H1 (cell line): ENCODE measurements around the gene PLCL1. TPM values are rescaled to one million over a fixed set of nuclear protein-coding genes. Genes with fewer than 3 reads are reported as not detected.

Experiments used
- BCL11A ChIP-seq, 2 experiments: IDR thresholded peaks; one replicate each; pipeline ENCODE4 v1.6.1; 2011; ENCODE audit warnings: low read depth in 2 of 2, low read length in 2 of 2, mild to moderate bottlenecking in 2 of 2
- HDAC6 ChIP-seq: IDR thresholded peaks from one replicate; pipeline ENCODE4 v1.7.1; 2012; ENCODE audit warnings: low read depth, mild to moderate bottlenecking, inconsistent platforms, low read length, moderate library complexity
- RFX5 ChIP-seq: IDR thresholded peaks from 2 replicates; pipeline ENCODE4 v1.6.1; 2011; ENCODE audit warnings: low read depth, low read length, improper control_type of control experiment, borderline replicate concordance
- SIX5 ChIP-seq: IDR thresholded peaks from 2 replicates; pipeline ENCODE4 v1.6.1; 2011; ENCODE audit warnings: mild to moderate bottlenecking, low read depth, low read length
- SP4 ChIP-seq: IDR thresholded peaks from 2 replicates; pipeline ENCODE4 v1.6.1; 2012; ENCODE audit warnings: low read length, inconsistent platforms
- polyA plus RNA-seq, 7 experiments: library from polyadenylated mRNA; depleted of rRNA in 3 of 7; stranded (reverse) in 5 of 7; unstranded in 2 of 7; fragments of >200 nt in 5 of 7; fragments of 200-250 nt in 2 of 7; gene quantifications; 1 replicate in 5 of 7; 2 replicates in 1 of 7; 4 replicates in 1 of 7; pipeline versions ENCODE4 v1.2.1 to v1.2.3, GENCODE V29; 2011 to 2013; ENCODE audit warnings: missing spikeins in 2 of 7, mixed read lengths in 2 of 7
- total RNA-seq: library from RNA; stranded (reverse); fragmentation: NEBNext Ultra II Directional; extraction: Animal tissue kit (Norgen Biotek cat#: 25700); gene quantifications from 2 replicates; pipeline ENCODE4 v1.2.1, GENCODE V29; 2021

PLCL1 gene
- total and polyA plus RNA-seq, 2 of the 8 experiments (the other 6 are each of a cell fraction or from before 2014, with no cell fraction given) = not detected

DNA sequence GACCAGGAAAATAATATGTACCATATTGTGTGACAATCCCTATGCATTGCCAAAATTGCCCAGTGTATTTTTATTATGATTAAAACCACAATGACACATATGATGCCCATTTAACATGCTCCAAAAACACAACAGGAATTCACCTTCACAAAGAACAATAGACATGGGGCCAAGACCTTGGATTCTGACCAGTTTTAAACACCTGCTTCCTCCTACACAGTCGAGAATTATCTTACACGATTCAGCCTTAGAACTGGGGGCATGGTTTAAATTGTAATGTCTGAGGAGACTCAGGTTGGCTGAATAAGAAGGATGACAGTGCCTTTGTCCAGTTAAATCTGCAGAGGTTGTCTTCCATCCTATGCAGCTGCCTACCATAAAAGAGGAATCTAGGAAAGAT is 212.7 kb downstream of the PLCL1 start (continued):
- TF ChIP-seq SP4 = no peak
- TF ChIP-seq SIX5 = no peak
- TF ChIP-seq BCL11A (IDR thresholded peaks at IDR 0.05; ENCODE audit: low read depth in 2 of 2, low read length in 2 of 2) = no peak
- no peak for TF ChIP-seq RFX5
- TF ChIP-seq HDAC6 = no peak
